NCI-H1105 (cell line): ENCODE measurements around the gene MAK.
"Not testable (repeated sequence)": the region's sequence is repeated elsewhere in the genome, so short reads cannot be mapped to it uniquely, and the experiment has no call there.

Experiments
- DNase-seq: peaks from one replicate; lab custom pipeline; 2025; lab: John Stamatoyannopoulos, UW

Gene MAK

GRCh38 chr6:10837995-10838793, at the start of gene MAK:
Gene MAK, minus strand, starts transcription at chr6:10838539. Its CDS starts 7,891 bp downstream, at chr6:10830648.
- peak; percentile 87 for DNase-seq

- peak; percentile 40 for DNase-seq
These were observed 48.6 kb upstream of the MAK start, which contains the start of gene SYCP2L for GRCh38 chr6:10886691-10887502. Gene SYCP2L, plus strand, starts transcription at chr6:10887052. Its CDS starts 75 bp downstream, at chr6:10887127.

GRCh38 chr6:10886365-10886690, 48.0 kb upstream of the MAK start:
- not testable (repeated sequence) for DNase-seq

DNA sequence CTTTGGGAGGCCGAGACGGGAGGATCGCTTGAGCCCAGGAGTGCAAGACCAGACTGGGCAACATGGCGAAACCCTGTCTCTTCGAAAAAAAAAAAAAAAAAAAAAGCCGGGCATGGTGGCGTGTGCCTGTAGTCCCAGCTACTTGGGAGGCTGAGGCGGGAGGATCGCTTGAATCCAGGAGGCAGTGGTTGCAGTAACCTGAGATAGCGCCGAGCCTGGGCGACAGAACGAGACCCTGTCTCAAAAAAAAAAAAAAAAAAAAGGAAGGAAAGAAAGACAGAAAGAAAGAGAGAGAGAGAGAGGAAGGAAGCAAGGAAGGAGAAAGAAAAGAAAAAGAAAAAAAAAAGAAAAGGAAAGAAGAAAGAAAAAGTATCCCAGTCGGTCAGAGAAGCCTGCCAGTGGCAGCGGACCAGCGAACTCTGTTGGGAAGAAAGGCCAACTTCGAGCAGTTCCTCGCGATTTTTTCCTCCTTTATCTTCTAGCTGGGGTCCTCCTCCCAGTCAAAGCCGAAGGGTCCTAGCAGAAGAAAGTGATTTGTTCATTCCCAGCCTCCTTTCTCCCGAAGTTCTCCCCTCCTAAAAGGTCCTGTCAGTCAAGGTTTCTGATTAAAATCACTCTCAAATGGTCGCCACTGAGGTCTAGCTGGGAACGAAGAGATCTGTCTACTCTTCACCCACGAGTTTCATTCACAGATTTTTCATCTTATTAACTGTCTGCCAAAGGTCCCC, 46.1 kb upstream of the MAK start:
- no peak for DNase-seq

GRCh38 chr6:10883312-10884244, 45.2 kb upstream of the MAK start:
- DNase-seq, result no peak

- DNase-seq, result no peak
These were observed 44.4 kb upstream of the MAK start for GRCh38 chr6:10882657-10883171.

- DNase-seq, result not testable (repeated sequence)
These were observed 43.9 kb upstream of the MAK start for GRCh38 chr6:10882253-10882630.

DNA sequence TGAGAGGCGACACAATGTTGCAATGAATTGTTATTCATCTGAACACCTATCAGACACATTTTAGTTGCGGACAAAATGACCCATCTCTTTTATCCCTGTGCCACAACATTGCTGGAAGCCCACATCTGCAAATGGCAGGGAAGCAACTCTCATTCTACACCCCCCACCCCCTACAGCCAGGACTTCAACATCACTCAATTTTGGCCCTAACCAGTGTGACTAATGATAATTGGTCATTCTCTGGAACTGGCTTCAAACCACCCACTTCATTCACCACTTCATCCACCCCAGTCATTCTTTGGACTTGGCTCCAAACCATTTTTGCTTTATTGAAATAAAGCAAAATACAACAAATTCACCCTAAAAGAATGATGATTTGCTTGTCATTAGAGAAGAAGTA, 42.0 kb upstream of the MAK start:
- DNase-seq, result no peak

GRCh38 chr6:10877871-10878270, 39.5 kb upstream of the MAK start:
- no peak for DNase-seq

DNA sequence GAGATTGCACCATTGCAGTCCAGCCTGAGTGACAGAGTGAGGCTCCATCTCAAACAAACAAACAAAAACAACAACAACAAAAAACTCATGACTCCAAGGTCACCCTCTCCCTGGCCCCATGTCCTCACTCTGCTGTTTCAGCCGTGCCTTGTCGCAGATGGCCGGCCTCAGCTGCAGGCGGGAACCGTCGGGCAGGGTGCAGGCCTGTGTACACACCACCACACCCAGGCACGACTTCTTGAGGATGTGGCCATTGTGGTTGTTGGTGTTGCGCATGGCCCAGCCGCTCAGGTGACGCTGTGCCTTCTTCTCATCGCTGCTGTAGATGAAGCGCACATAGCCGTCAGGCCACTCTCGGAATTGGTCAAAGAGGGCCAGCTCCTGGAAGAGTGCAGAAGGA, 38.7 kb upstream of the MAK start:
- DNase-seq, result no peak

GRCh38 chr6:10875026-10875425, 36.7 kb upstream of the MAK start:
- DNase-seq, result no peak

GRCh38 chr6:10874207-10874606, 35.9 kb upstream of the MAK start:
- no peak for DNase-seq

GRCh38 chr6:10873374-10873773, 35.0 kb upstream of the MAK start:
- DNase-seq, result no peak

GRCh38 chr6:10867952-10868351, 29.6 kb upstream of the MAK start:
- DNase-seq, result no peak

GRCh38 chr6:10866709-10867108, 28.4 kb upstream of the MAK start:
- DNase-seq, result not testable (repeated sequence)

GRCh38 chr6:10863031-10863430, 24.7 kb upstream of the MAK start:
- DNase-seq, result not testable (repeated sequence)

DNA sequence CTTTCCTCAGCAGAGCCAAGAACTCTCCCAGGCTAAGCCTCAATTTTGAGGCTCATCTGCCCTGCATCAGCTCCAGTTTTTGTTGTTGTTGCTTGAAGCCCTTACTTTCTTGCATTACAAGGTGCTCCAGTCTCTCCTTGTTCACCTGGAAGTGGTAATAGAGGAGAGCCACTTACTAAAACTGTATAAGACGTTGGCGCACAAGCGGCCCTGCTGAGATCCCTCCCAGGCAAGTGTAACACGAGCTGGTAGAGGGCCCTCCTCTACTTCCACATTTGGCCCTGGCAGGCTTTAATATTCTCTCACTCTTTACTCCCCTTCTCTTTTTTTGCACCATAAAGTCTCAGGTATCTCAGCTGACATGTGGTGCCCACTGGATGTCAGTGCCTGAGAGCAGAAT, 24.0 kb upstream of the MAK start:
- no peak for DNase-seq

DNA sequence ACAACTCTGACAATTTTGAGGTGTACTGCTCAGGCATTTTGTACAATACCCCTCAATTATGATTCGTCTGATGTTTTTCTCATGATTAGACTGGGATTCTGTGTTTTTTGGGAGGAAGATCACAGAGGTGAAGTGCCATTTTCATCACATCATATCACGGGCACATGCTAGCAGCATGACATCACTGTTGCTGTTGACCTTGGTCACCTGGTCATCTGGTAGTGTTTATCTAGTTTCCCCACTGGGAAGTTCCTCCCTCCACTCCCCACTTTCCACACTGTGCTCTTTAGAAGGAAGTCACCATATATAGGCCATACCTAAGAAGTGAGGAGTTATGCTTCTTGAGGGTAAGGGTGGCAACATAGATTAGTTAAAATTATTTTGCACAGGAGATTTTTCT, 22.7 kb upstream of the MAK start:
- DNase-seq, result no peak

GRCh38 chr6:10857259-10857658, 18.9 kb upstream of the MAK start:
- DNase-seq, result no peak

- no peak for DNase-seq
These were observed 16.7 kb upstream of the MAK start for GRCh38 chr6:10854922-10855632.
